GM12873 (cell line): ENCODE results near the gene GFER.

Experiments used
- TF ChIP-seq, protein P1 (sequence below): IDR thresholded peaks from 2 replicates; pipeline ENCODE4 v1.5.1; 2012; ENCODE audit warnings: low read depth, mild to moderate bottlenecking, moderate library complexity, low read length, control low read depth; ENCODE audit not compliant: insufficient read depth; ENCODE audit errors: missing control alignments

GFER gene

GRCh38 chr16:2028146-2028545 is 44.2 kb downstream of the GFER start:
- TF ChIP-seq, protein P1, sequence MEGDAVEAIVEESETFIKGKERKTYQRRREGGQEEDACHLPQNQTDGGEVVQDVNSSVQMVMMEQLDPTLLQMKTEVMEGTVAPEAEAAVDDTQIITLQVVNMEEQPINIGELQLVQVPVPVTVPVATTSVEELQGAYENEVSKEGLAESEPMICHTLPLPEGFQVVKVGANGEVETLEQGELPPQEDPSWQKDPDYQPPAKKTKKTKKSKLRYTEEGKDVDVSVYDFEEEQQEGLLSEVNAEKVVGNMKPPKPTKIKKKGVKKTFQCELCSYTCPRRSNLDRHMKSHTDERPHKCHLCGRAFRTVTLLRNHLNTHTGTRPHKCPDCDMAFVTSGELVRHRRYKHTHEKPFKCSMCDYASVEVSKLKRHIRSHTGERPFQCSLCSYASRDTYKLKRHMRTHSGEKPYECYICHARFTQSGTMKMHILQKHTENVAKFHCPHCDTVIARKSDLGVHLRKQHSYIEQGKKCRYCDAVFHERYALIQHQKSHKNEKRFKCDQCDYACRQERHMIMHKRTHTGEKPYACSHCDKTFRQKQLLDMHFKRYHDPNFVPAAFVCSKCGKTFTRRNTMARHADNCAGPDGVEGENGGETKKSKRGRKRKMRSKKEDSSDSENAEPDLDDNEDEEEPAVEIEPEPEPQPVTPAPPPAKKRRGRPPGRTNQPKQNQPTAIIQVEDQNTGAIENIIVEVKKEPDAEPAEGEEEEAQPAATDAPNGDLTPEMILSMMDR, result no peak

GRCh38 chr16:2028620-2029220 is 44.7 kb downstream of the GFER start:
- TF ChIP-seq, protein P1, result no peak

DNA sequence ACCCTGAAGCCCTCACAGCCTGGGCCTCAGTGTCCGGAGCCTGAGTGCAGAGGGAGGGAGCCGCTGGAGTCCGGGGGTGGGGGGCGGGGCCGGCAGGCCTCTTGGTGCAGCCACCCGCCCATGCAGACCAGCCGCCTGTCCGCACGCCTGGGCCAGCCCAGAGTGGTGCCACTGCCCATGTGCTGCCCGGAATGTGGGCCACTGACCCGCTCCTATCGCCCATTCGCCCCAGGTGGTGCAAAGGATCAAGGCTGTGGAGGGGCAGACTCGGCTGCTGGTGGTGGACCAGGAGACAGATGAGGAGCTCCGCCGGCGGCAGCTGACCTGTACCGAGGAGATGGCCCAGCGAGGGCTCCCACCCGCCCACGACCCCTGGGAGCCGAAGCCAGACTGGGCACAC is 45.4 kb downstream of the GFER start:
- TF ChIP-seq, protein P1, result no peak

DNA sequence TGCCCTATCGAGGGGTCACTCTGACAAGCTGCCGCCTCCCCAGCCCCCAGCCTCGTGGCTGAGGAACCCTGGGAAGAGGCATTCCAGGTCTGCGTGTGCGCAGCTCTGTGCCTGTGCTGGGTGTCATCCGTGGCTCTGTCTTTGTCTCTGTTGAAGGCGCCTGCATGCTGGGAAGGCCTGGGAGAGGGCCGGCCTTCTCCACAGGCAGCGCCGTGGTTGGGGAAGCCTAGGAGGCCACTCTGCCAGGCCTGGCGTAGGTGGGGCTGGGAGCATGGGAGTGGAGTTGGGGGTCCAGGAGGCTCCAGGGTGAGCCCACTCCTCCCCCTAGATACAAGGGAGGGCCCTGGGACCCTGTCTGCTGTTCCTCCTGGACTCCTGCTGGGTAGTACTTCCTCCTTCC is 46.0 kb downstream of the GFER start:
- TF ChIP-seq, protein P1, result no peak

- TF ChIP-seq, protein P1, result no peak
Measured at GRCh38 chr16:2031081-2031577, 47.1 kb downstream of the GFER start.

- TF ChIP-seq, protein P1, result no peak
Measured at GRCh38 chr16:2032285-2033056, 48.5 kb downstream of the GFER start.

DNA sequence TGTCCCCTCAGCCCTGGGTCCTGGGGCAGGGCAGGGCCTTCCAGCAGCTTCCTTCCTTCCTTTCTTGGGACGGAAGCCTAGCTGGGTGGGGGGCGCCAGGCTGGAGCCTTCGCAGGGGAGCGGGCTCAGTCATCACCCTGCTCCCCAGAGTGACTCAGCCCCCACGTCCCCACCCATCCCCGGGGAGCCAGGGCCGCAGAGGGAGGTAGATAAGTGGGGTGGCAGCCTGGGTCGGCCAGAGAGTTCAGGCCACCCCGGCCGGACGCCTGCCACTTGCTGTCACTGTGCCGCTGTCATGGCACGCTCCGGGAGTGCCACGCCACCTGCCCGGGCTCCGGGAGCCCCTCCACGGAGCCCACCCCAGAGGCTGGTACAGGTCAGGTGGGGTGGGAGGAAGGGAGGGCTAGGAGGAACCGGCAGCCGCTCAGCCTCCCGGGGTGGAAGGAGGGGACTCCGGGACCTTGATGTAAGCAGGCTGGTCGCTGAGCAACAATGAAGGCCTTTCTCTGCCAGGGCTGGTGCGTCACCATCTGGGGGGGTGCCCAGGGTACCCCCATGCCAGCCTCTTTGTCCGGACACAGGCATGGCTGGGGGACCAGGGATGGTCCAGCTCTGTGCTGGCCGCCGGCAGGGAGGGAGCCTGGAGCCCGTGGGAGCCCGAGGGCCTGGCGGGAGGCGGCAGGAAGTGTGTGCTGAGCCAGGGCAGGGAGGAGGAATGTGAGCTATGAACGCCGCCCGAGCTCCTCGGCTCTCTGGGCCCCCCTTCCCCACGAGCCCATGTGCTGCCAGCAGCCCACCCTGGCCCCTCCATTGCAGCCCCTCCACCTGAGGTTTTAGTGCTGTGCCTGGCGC is 49.3 kb downstream of the GFER start:
- TF ChIP-seq, protein P1, result no peak
